GM19193 (cell line): ENCODE measurements around the gene NFXL1.

Experiments used
- POLR2A ChIP-seq: IDR thresholded peaks from 4 replicates; pipeline ENCODE4 v1.6.1; 2011; ENCODE audit not compliant: insufficient read depth, insufficient read length; ENCODE audit errors: extremely low read depth

NFXL1 gene

GRCh38 chr4:47914220-47914925 is at the start of gene NFXL1:
NFXL1 (minus strand) TSS chr4:47914583; CDS start chr4:47914203, 380 bp downstream.
- TF ChIP-seq POLR2A: peak; percentile 89

GRCh38 chr4:47954677-47955076 is 40.3 kb upstream of the NFXL1 start:
- no peak for TF ChIP-seq POLR2A

DNA sequence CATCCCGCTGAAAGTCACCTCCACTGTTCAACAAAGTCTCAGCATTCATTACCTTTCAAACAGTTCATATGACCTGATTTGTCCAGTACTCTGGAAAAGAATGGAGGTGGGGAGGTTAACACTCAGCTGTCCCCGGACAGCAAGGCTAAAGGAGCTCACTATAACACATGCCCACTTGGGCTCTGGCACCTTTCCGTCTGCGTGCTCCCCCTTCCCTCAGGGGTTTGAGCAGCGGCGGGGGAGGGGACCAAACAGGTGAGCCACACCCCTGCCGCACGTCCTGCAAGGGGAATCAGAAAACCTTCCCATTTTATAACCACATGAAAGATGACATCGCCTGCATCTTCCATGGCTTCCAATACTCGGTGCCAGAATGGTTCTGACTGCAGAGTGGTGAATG is 39.9 kb upstream of the NFXL1 start:
- TF ChIP-seq POLR2A: no peak

- no peak for TF ChIP-seq POLR2A
Observed at GRCh38 chr4:47945930-47946726, 31.7 kb upstream of the NFXL1 start.

- no peak for TF ChIP-seq POLR2A
Observed at GRCh38 chr4:47942081-47942819, 27.9 kb upstream of the NFXL1 start.

DNA sequence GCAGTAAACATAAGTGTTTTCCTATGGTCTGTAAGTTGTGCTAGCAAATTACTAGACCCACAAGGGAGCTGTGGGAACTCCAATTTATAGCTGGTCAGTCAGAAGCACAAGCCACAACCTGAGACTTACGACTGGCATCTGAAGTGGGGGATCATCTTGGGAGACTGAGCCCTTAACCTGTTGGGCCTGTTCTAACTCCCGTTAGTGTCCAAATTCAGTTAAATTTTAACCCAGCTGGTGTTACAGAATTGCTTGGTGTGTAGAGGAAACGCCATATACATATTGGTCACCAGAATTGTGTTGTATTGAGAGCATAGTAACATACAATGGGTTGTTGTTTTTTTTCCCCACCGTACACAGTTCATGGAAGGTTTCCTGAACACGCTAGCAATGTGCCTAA is 25.1 kb upstream of the NFXL1 start:
- no peak for TF ChIP-seq POLR2A

GRCh38 chr4:47936336-47936735 is 22.0 kb upstream of the NFXL1 start:
- TF ChIP-seq POLR2A: no peak

DNA sequence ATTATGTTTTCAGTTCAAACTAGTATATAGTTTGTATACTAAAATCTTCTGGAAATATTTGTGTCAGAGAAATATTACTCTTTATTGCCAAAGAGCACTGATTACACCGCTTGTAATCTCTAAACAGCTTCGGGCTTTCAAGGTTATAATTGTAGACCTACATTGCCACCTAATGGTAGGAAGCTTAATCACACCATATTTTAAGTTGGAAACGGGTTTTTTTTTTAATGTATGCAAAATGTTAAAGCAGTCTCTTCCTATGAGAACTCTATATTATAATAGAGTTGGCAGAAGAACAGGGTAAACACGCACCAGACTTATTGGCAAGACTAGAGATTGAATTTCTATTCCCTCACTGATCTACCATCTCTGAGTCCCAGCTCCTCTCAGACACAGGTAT is 19.5 kb upstream of the NFXL1 start:
- no peak for TF ChIP-seq POLR2A

DNA sequence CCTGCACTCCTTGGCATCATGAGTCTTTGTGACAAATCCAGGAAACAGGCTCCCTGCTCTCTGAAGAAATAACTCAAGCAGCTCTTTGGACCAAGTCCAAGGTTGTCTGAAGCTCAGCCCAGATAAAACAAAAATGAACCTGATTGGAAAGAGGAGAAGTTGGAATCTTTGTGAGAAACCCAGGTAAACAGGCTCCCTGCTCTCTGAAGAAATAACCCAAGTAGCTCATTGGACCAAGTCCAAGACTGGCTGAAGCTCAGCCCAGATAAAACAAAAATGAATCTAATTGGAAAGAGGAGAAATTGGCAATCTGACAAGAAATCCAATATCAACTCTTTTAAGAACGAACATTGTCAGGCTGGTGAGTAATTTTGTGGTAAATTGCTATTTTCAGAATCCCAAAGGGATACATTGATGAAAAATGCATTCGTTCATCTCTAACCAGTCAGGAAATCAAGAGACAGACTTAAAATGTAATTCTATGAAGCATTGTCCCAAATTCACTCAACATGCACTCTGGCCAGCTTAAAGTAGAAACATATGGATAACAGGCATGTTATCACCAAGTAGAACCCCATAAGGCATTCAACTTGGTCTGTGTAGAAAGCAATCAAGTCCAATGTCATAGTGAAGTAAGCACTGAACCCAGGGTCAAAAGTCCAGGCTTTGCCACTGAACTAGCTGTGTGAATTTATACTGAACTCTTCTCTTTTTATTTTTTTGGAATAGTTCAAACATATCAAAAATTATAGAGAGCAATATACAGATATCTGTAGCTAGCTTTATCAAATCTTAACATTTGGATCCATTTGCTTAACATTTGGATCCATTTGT is 16.8 kb upstream of the NFXL1 start:
- no peak for TF ChIP-seq POLR2A

DNA sequence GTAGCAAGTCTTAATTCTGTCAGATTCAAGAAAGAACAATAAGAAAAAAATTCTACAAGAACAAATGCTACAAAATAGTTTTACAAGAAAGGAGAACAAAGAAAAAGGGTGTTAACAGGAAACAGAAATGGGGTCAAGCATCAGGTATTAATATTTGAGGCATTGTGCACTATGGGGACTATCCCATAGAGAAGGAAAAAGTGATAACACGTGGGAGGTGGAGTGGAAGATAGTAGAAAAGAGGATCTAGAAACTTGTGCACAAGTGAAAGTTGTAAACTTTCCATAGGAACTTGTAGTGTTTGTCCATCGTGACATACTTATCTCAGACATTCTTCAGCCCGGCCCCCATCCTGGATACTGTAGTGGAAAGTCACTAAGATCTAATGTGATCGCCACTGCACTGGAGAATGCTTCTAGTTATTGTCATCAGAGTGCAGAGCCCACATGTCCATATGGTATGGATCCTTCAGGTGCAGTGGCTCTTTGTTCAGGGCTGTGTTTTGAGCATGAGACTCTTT is 15.4 kb upstream of the NFXL1 start:
- no peak for TF ChIP-seq POLR2A

DNA sequence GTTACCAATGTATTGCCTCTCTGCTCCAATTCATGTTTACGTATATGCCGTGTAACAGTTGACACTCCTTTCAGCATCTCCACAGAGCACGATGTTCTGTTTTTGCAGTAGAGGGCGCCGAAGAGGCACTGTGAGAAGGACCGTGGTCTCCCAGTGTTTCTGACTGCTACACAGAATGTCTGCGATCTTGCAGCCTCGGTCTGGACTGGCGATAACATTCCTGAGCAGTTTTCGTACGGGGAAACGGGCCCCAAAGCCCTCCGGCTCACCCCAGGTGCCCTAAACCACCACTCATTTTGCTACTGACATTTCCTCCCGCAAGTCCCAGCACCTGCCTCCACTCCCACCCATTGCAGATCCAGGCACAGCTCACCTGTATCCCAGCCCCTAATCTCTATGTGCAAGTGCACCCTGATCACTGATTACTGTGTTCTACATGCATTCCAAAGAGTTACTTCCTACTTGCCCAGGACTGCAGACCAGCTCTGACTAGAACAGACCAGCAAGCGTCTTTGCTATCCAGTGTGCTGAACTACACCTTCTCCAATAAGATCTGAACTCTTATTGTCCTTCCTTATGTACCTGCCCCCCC is 12.4 kb upstream of the NFXL1 start:
- TF ChIP-seq POLR2A: no peak

- no peak for TF ChIP-seq POLR2A
Observed at GRCh38 chr4:47915378-47915777, 995 bp upstream of the NFXL1 start.

DNA sequence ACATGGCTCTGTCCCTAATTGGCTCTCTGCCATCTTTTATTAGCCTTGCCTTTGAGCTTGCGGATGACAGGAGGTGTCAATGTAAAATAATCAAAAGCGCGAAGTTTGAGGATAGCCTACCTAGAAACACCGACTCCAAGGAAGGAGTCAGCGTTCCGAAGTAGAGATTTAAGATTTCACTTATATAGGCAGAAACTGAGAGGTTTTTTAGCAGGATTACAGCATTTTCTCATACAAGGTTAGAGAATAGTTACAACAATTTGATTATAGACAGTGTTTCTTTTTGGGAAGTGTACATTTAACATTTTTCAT is 499 bp upstream of the NFXL1 start:
- TF ChIP-seq POLR2A: no peak

DNA sequence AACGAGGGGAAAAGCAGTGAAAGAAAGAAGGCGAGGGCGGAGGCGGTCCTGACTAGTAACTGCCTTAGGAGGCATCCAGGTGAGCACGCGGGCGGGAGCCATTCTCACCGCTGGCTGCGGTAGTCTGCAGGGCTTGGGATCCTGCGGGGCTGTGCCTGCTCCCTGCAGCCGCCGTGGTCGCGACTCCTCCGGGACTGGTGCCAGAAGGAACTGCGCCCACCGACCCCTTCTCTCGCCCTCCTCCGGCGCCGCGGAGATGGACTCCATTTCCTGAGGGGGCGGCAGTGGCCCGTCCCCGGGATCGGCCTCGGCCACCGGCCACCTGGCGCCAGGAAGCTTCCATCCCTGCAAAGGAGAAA is 543 bp downstream of the NFXL1 start:
- TF ChIP-seq POLR2A: no peak
